K562 (cell line): Measurements from ENCODE around the gene LGALS14. TPM values are rescaled to one million over a fixed set of nuclear protein-coding genes. Genes with fewer than 3 reads are reported as not detected.

ENCODE experiments used
- ATAC-seq: fragments of 200-7000 bp; cut with Tn5 transposase; 3 replicates; pipeline ENCODE4 v1.9.1; 2020; ENCODE audit warnings: moderate library complexity
- BruUV-seq: library from RNA; stranded (reverse); fragments of 400-500 nt; replicated peaks from 2 replicates; lab custom pipeline; 2021; lab: Mats Ljungman, UMichigan
- CTCF ChIA-PET: fragments of 300-600 bp; formaldehyde crosslinking; extraction: SDS; loops from one replicate; lab custom pipeline; 2021; ENCODE audit warnings: low intra/inter-chr PET ratio; lab: Yijun Ruan, JAX
- POLR2A ChIA-PET: fragments of 300-600, 350-650 bp; sonication (Branson Sonifier 250); formaldehyde crosslinking; extraction: SDS; loops from one replicate; lab custom pipeline; 2021; ENCODE audit warnings: antibody characterized with exemption, inconsistent platforms; lab: Yijun Ruan, JAX
- DNase-seq, 4 experiments: peaks; one replicate each; pipeline versions ENCODE4 v3.0.0 to v3.0.0-alpha.2; 2011 to 2018; ENCODE audit warnings: low spot score in 3 of 4, mixed read lengths in 3 of 4; ENCODE audit errors: extremely low read depth in 1 of 4
- FAIRE-seq: peaks from 2 replicates; lab custom pipeline; 2011; peaks lifted over from hg19 to GRCh38; lab: Jason Lieb, UNC
- H2AFZ ChIP-seq: 2 replicates; pipeline ENCODE4 v1.6.0; 2011; ENCODE audit warnings: low read depth, low read length, control low read depth, inconsistent platforms
- H3K27ac ChIP-seq: fragments of 200-600 bp; 3 replicates; pipeline ENCODE4 v1.8.0; 2011; ENCODE audit warnings: low read depth, mild to moderate bottlenecking, control low read depth, inconsistent platforms, low read length, moderate library complexity, mixed read lengths; ENCODE audit errors: extremely low read depth
- H3K27me3 ChIP-seq, 2 experiments: fragments of 300-600 bp in 1 of 2; 2 replicates in 1 of 2; 3 replicates in 1 of 2; pipeline versions ENCODE4 v1.6.0 to v1.8.0; 2011; ENCODE audit warnings: inconsistent platforms in 2 of 2, low read length in 2 of 2, mild to moderate bottlenecking in 1 of 2, mixed read lengths in 1 of 2, moderate library complexity in 1 of 2; ENCODE audit not compliant: control insufficient read depth in 2 of 2, insufficient read depth in 2 of 2
- H3K36me3 ChIP-seq: fragments of 300-600 bp; 3 replicates; pipeline ENCODE4 v1.8.0; 2011; ENCODE audit warnings: mild to moderate bottlenecking, low read length, inconsistent platforms; ENCODE audit not compliant: control insufficient read depth, insufficient read depth
- H3K4me1 ChIP-seq, 2 experiments: fragments of 200-600 bp in 1 of 2; replicated peaks in 1 of 2; 2 replicates in 1 of 2; 3 replicates in 1 of 2; pipeline versions ENCODE4 v1.5.1 to v1.8.0; 2011; ENCODE audit warnings: inconsistent platforms in 2 of 2, low read length in 2 of 2, mild to moderate bottlenecking in 1 of 2, mixed read lengths in 1 of 2, moderate library complexity in 1 of 2; ENCODE audit not compliant: control insufficient read depth in 2 of 2, insufficient read depth in 2 of 2
- H3K4me2 ChIP-seq: 2 replicates; pipeline ENCODE4 v1.6.1; 2011; ENCODE audit warnings: low read length, control low read depth, inconsistent platforms, mixed read lengths; ENCODE audit not compliant: insufficient read depth
- H3K4me3 ChIP-seq: fragments of 200-600 bp; sonication (generic), shearing (Covaris generic); 2 replicates; pipeline ENCODE4 v1.5.1; 2016; ENCODE audit warnings: control low read depth, inconsistent platforms
- H3K79me2 ChIP-seq: fragments of 200-600 bp; 3 replicates; pipeline ENCODE4 v1.8.0; 2011; ENCODE audit warnings: low read length, inconsistent platforms; ENCODE audit not compliant: control insufficient read depth, insufficient read depth
- H3K9ac ChIP-seq, 2 experiments: 2 replicates each; pipeline versions ENCODE4 v1.6.0 to v1.6.1; 2011; ENCODE audit warnings: low read depth in 2 of 2, low read length in 2 of 2, control low read depth in 1 of 2, inconsistent platforms in 1 of 2, mild to moderate bottlenecking in 1 of 2, mixed read lengths in 1 of 2; ENCODE audit not compliant: insufficient read depth in 1 of 2
- H3K9me1 ChIP-seq: one replicate; pipeline ENCODE4 v1.6.0; 2011; ENCODE audit warnings: inconsistent platforms, mild to moderate bottlenecking, low read length, moderate library complexity; ENCODE audit not compliant: control insufficient read depth, insufficient read depth
- H3K9me3 ChIP-seq: replicated peaks from 2 replicates; pipeline ENCODE4 v1.5.1; 2011; ENCODE audit warnings: low read depth, low read length, inconsistent platforms; ENCODE audit not compliant: control insufficient read depth, insufficient read depth
- H4K20me1 ChIP-seq: replicated peaks from 2 replicates; pipeline ENCODE4 v1.6.1; 2011; ENCODE audit warnings: low read length, inconsistent platforms, mixed read lengths; ENCODE audit not compliant: control insufficient read depth, insufficient read depth
- EWSR1 ChIP-seq: fragments of 450-650 bp; IDR thresholded peaks from 2 replicates; pipeline ENCODE4 v1.6.1; 2018; ENCODE audit warnings: borderline replicate concordance, mild to moderate bottlenecking, low read depth, moderate library complexity; ENCODE audit not compliant: partially characterized antibody
- FOXA1 ChIP-seq: fragments of 450-650 bp; IDR thresholded peaks from 2 replicates; pipeline ENCODE4 v1.6.1; 2016; ENCODE audit warnings: mild to moderate bottlenecking, borderline replicate concordance
- GABPA ChIP-seq: fragments of 200-800 bp; sonication (Bioruptor generic); conservative IDR thresholded peaks from 2 replicates; pipeline ENCODE4 v1.6.1; 2016; ENCODE audit warnings: low read depth, missing genetic modification characterization, missing compliant biosample characterization
- HDGF ChIP-seq: fragments of 450-650 bp; IDR thresholded peaks from 2 replicates; pipeline ENCODE4 v1.6.1; 2016
- NR4A1 ChIP-seq, 2 experiments: fragments of 250-450 bp in 1 of 2; fragments of 450-650 bp in 1 of 2; sonication (Bioruptor Pico) in 1 of 2; IDR thresholded peaks; 2 replicates each; pipeline versions ENCODE4 v1.4.0 to v1.6.1; 2016 to 2020; ENCODE audit warnings: mild to moderate bottlenecking in 2 of 2, missing compliant biosample characterization in 1 of 2, missing genetic modification characterization in 1 of 2, moderate library complexity in 1 of 2
- NUFIP1 ChIP-seq: fragments of 450-650 bp; IDR thresholded peaks from 2 replicates; pipeline ENCODE4 v1.6.1; 2018; ENCODE audit not compliant: partially characterized antibody
- RBM15 ChIP-seq: fragments of 200-400 bp; formaldehyde crosslinking; IDR thresholded peaks from 2 replicates; pipeline ENCODE4 v1.6.1; 2018; ENCODE audit warnings: mild to moderate bottlenecking, low read length, moderate library complexity; ENCODE audit not compliant: insufficient read depth
- ZNF140 ChIP-seq: fragments of 250-450 bp; sonication (Bioruptor Pico); IDR thresholded peaks from 2 replicates; pipeline ENCODE4 v1.8.0; 2021; ENCODE audit warnings: moderate library complexity, mild to moderate bottlenecking, inconsistent platforms
- WGBS: fragments of 100-300 bp; shearing (Covaris generic); methylation state at CpG from one replicate; pipeline ENCODE4 v1.1.6; 2016; ENCODE audit warnings: low coverage, mixed read lengths; ENCODE audit not compliant: insufficient coverage; ENCODE audit errors: missing lambda C conversion rate; 5-methylcytosine and 5-hydroxymethylcytosine counted together
- in situ Hi-C: fragments of 300-500 bp; cut with MboI; formaldehyde crosslinking; loops from 4 replicates; pipeline ENCODE4 v1.15.0; 2018; ENCODE audit warnings: inconsistent platforms, mixed read lengths
- intact Hi-C: fragments of 100-400 bp; cut with micrococcal nuclease; formaldehyde crosslinking; loops from 2 replicates; pipeline ENCODE4 v1.14.2; 2022
- polyA plus RNA-seq, 8 experiments: library from polyadenylated mRNA; depleted of rRNA in 4 of 8; stranded (reverse) in 5 of 8; unstranded in 3 of 8; fragments of >200 nt; fragmentation: Nextera tagmentation in 2 of 8; fragmentation: Illumina TruSeq in 1 of 8; extraction: Ambion mirVana in 2 of 8; extraction: Trizol in 1 of 8; gene quantifications; 2 replicates each; pipeline versions ENCODE4 v1.2.1 to v1.2.3, GENCODE V29; 2011 to 2014; ENCODE audit warnings: inconsistent platforms in 1 of 8, missing spikeins in 1 of 8
- total RNA-seq, 7 experiments: library from RNA; depleted of rRNA in 6 of 7; stranded (reverse); fragments of >200 nt in 6 of 7; fragmentation: Illumina TruSeq in 2 of 7; extraction: Trizol in 2 of 7; gene quantifications; 2 replicates each; pipeline versions ENCODE4 v1.2.1 to v1.2.3, GENCODE V29; 2011 to 2021; ENCODE audit warnings: low replicate concordance in 1 of 7

The LGALS14 gene
- total and polyA plus RNA-seq, 9 of the 15 experiments (the other 6 are each of a cell fraction or from before 2014, with no cell fraction given): not detected

GRCh38 chr19:39705578-39706188 is 1.4 kb downstream of the LGALS14 start:
- Histone ChIP-seq H2AFZ (no peak overlapping the region), H3K9ac (no peak overlapping the region), H3K9me3 (no peaks in the 10 kb centered on the region), H3K4me2 (no peak overlapping the region)
- TF ChIP-seq GABPA (tag) (peak; percentile 37), NUFIP1 (no peak), FOXA1 (no peak)
- TF ChIP-seq, all 486 proteins: peak for 1
- DNase-seq (no peak), FAIRE-seq (no peak), ATAC-seq (no peak)
- ChIA-PET CTCF (no interaction called here), POLR2A (interaction anchor here (0.6 kb wide), 1 partner anchor 30 kb away, joined by 3 read pairs; no protein-coding TSS in a partner anchor)
- Histone ChIP-seq H3K27ac (no peak overlapping the region), H4K20me1 (no peaks in the 10 kb centered on the region; the same call in 1 of the 2 replicates), H3K4me3 (no peak overlapping the region), H3K79me2 (no peaks in the 10 kb centered on the region), H3K27me3 (peaks cover 3 to 6% of the 10 kb centered on the region in 2 experiments; a peak in 3 of 5 replicates), H3K4me1 (no peaks in the 10 kb centered on the region), H3K36me3 (no peaks in the 10 kb centered on the region), H3K9me1 (no peaks in the 10 kb centered on the region)
- no TSS peak for BruUV-seq
- intact Hi-C loops (no loop called here), in situ Hi-C loops (no loop called here)
- 0% methylated on average over 8 of the region's 8 CpGs for WGBS

GRCh38 chr19:39708594-39708993 is 4.3 kb downstream of the LGALS14 start:
- no peak for FAIRE-seq

More at GRCh38 chr19:39708594-39708993, 4.3 kb downstream of the LGALS14 start:
- Histone ChIP-seq H3K4me3 (no peak overlapping the region), H3K27ac (no peak overlapping the region), H3K4me2 (no peak overlapping the region)
- POLR2A ChIA-PET: no interaction called here
- WGBS: 0% methylated on average over 6 of the region's 6 CpGs
- intact Hi-C loops: no loop called here
- CTCF ChIA-PET: no interaction called here
- no peak for TF ChIP-seq HDGF
- TF ChIP-seq RBM15: no peak
- TF ChIP-seq EWSR1: no peak
- no peak for TF ChIP-seq ZNF140 (CRISPR knock-in tag)
- no peak for TF ChIP-seq NR4A1 (CRISPR knock-in tag; IDR thresholded peaks at IDR 0.05)
- no peak for TF ChIP-seq NR4A1 (tag; IDR thresholded peaks at IDR 0.05)
- TF ChIP-seq, all 486 proteins: peak for 0
- no peaks in the 10 kb centered on the region for H3K9me3 ChIP-seq
- no peaks in the 10 kb centered on the region; the same call in 1 of the 2 replicates for H4K20me1 ChIP-seq
- no peaks in the 10 kb centered on the region for H3K9me1 ChIP-seq
- H3K36me3 ChIP-seq: no peaks in the 10 kb centered on the region
- no peak overlapping the region for H2AFZ ChIP-seq
- DNase-seq (no peak), ATAC-seq (no peak)
- no peak overlapping the region for H3K9ac ChIP-seq
- H3K4me1 ChIP-seq: no peaks in the 10 kb centered on the region
- in situ Hi-C loops: no loop called here
- no TSS peak for BruUV-seq
- peaks cover 3 to 6% of the 10 kb centered on the region in 2 experiments; a peak in 3 of 5 replicates for H3K27me3 ChIP-seq
- H3K79me2 ChIP-seq: no peaks in the 10 kb centered on the region
